AG04449 (cell line): ENCODE measurements around the gene ZNF283.
"Not testable (repeated sequence)": the region's sequence is repeated elsewhere in the genome, so short reads cannot be mapped to it uniquely, and the experiment has no call there.

Experiments
- CTCF ChIA-PET: fragments of 350-600 bp; formaldehyde crosslinking; extraction: SDS; loops from one replicate; lab custom pipeline; 2021; ENCODE audit warnings: antibody characterized with exemption; lab: Yijun Ruan, JAX
- POLR2A ChIA-PET: fragments of 400-600, 350-600 bp; formaldehyde crosslinking; extraction: SDS; loops from one replicate; lab custom pipeline; 2020; ENCODE audit warnings: antibody characterized with exemption, inconsistent platforms; lab: Yijun Ruan, JAX
- DNase-seq: peaks from one replicate; pipeline ENCODE4 v3.0.0-alpha.2; 2010; ENCODE audit warnings: low read depth, low spot score
- H3K4me3 ChIP-seq: 2 replicates; pipeline ENCODE4 v1.5.1; 2011; ENCODE audit warnings: low read depth, mild to moderate bottlenecking, control low read depth, low read length
- CTCF ChIP-seq: IDR thresholded peaks from one replicate; pipeline ENCODE4 v1.5.1; 2011; ENCODE audit warnings: mild to moderate bottlenecking, moderate library complexity, low read length, control low read depth, inconsistent platforms; ENCODE audit not compliant: insufficient read depth; ENCODE audit errors: missing control alignments

The ZNF283 gene

GRCh38 chr19:43839139-43839538 lies 12.0 kb downstream of the ZNF283 start:
- POLR2A ChIA-PET = no interaction called here

GRCh38 chr19:43842007-43842406 lies 14.9 kb downstream of the ZNF283 start:
- ChIA-PET POLR2A (no interaction called here), CTCF (interaction anchor here (1.0 kb wide), 1 partner anchor 20 kb away, joined by 3 read pairs; no protein-coding TSS in a partner anchor)
- no peak for DNase-seq
- no peak overlapping the region for H3K4me3 ChIP-seq
- TF ChIP-seq CTCF = no peak

More at GRCh38 chr19:43839139-43839538, 12.0 kb downstream of the ZNF283 start:
- TF ChIP-seq CTCF = no peak
- DNase-seq = no peak
- H3K4me3 ChIP-seq = no peak overlapping the region
- CTCF ChIA-PET = interaction anchor here (0.6 kb wide), 1 partner anchor 18 kb away, joined by 3 read pairs; no protein-coding TSS in a partner anchor

GRCh38 chr19:43847246-43847645 lies 20.1 kb downstream of the ZNF283 start:
- CTCF ChIA-PET = no interaction called here

GRCh38 chr19:43847884-43848283 lies 20.8 kb downstream of the ZNF283 start:
- no peak overlapping the region for H3K4me3 ChIP-seq
- ChIA-PET CTCF (no interaction called here), POLR2A (no interaction called here)
- DNase-seq = no peak
- TF ChIP-seq CTCF = no peak

More at GRCh38 chr19:43847246-43847645, 20.1 kb downstream of the ZNF283 start:
- DNase-seq = no peak
- POLR2A ChIA-PET = no interaction called here
- no peak for TF ChIP-seq CTCF
- no peak overlapping the region for H3K4me3 ChIP-seq

GRCh38 chr19:43848821-43849220 lies 21.7 kb downstream of the ZNF283 start:
- DNase-seq = no peak
- ChIA-PET CTCF (no interaction called here), POLR2A (no interaction called here)
- no peak overlapping the region for H3K4me3 ChIP-seq
- no peak for TF ChIP-seq CTCF

GRCh38 chr19:43858174-43858573 lies 31.1 kb downstream of the ZNF283 start:
- POLR2A ChIA-PET = no interaction called here
- TF ChIP-seq CTCF = no peak
- DNase-seq = no peak
- no peak overlapping the region for H3K4me3 ChIP-seq
- CTCF ChIA-PET = no interaction called here

GRCh38 chr19:43866923-43867322 lies 39.8 kb downstream of the ZNF283 start:
- H3K4me3 ChIP-seq, DNase-seq, POLR2A ChIA-PET, CTCF ChIA-PET: not testable (repeated sequence)
